Neutrophil (primary cell): ENCODE data around the gene FKBP3.

Experiments used
- H3K27ac ChIP-seq: fragments of 200-600 bp; sonication (generic); 2 replicates; pipeline ENCODE4 v1.5.1; 2016; ENCODE audit warnings: mild to moderate bottlenecking, moderate library complexity
- H3K27me3 ChIP-seq: fragments of 200-600 bp; sonication (generic); 2 replicates; pipeline ENCODE4 v1.6.0; 2016; ENCODE audit warnings: mild to moderate bottlenecking
- H3K36me3 ChIP-seq: fragments of 200-600 bp; sonication (generic); 2 replicates; pipeline ENCODE4 v1.5.1; 2017
- H3K4me1 ChIP-seq, 2 experiments: fragments of 200-600 bp in 1 of 2; sonication (generic) in 1 of 2; 1 replicate in 1 of 2; 2 replicates in 1 of 2; pipeline versions ENCODE4 v1.5.1 to v1.6.1; 2013 to 2016; ENCODE audit warnings: low read depth in 1 of 2, low read length in 1 of 2, mild to moderate bottlenecking in 1 of 2, moderate library complexity in 1 of 2; ENCODE audit not compliant: control insufficient read depth in 1 of 2, insufficient read depth in 1 of 2
- H3K4me3 ChIP-seq, 2 experiments: fragments of 200-600 bp in 1 of 2; sonication (generic) in 1 of 2; 1 replicate in 1 of 2; 2 replicates in 1 of 2; pipeline ENCODE4 v1.5.1; 2013 to 2016; ENCODE audit warnings: low read depth in 1 of 2, low read length in 1 of 2, mild to moderate bottlenecking in 1 of 2, moderate library complexity in 1 of 2
- H3K9me3 ChIP-seq: fragments of 200-600 bp; sonication (generic); 2 replicates; pipeline ENCODE4 v1.5.1; 2016
- TF ChIP-seq, protein P1 (sequence below): fragments of 200-600 bp; sonication (generic); IDR thresholded peaks from 2 replicates; pipeline ENCODE4 v1.5.1; 2016; ENCODE audit warnings: antibody characterized with exemption

The FKBP3 gene

DNA sequence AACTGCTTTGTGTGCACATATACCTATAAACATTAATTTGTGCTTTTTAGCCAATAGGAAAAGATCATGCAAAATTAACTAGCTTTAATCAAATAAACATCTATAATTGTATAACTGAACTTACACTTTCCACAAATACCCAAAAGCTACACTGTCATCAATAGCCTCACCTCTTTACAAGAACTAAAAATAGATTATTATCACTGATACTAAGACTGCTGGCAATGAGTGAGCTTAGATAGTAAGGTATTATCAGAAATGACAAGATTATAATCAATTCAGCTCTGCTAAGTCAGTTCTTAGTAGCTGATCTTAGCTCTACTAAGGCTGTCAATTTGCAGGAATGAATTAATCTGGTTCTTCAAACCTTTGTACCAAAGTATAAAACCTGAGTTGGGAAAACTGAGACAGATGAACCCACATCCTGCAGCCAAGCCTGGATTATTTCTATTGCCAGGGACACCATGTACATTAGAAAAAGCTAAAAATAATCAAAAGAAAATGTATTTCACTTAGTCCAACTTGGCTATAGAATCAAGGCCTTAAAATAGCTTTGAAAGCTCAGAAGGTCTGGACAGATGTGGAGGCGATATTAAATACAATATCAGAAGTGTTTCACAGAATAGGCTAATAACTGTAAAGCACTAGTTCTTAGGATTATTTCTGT lies 5.2 kb downstream of the FKBP3 start:
- TF ChIP-seq, protein P1, sequence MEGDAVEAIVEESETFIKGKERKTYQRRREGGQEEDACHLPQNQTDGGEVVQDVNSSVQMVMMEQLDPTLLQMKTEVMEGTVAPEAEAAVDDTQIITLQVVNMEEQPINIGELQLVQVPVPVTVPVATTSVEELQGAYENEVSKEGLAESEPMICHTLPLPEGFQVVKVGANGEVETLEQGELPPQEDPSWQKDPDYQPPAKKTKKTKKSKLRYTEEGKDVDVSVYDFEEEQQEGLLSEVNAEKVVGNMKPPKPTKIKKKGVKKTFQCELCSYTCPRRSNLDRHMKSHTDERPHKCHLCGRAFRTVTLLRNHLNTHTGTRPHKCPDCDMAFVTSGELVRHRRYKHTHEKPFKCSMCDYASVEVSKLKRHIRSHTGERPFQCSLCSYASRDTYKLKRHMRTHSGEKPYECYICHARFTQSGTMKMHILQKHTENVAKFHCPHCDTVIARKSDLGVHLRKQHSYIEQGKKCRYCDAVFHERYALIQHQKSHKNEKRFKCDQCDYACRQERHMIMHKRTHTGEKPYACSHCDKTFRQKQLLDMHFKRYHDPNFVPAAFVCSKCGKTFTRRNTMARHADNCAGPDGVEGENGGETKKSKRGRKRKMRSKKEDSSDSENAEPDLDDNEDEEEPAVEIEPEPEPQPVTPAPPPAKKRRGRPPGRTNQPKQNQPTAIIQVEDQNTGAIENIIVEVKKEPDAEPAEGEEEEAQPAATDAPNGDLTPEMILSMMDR: no peak
- H3K36me3 ChIP-seq: peaks cover 11% of the 10 kb centered on the region
- no peaks in the 10 kb centered on the region for H3K27me3 ChIP-seq
- peaks cover 8 to 9% of the 10 kb centered on the region in 2 experiments for H3K4me1 ChIP-seq
- H3K27ac ChIP-seq: no peak overlapping the region
- no peaks in the 10 kb centered on the region for H3K9me3 ChIP-seq
- H3K4me3 ChIP-seq: no peak overlapping the region

DNA sequence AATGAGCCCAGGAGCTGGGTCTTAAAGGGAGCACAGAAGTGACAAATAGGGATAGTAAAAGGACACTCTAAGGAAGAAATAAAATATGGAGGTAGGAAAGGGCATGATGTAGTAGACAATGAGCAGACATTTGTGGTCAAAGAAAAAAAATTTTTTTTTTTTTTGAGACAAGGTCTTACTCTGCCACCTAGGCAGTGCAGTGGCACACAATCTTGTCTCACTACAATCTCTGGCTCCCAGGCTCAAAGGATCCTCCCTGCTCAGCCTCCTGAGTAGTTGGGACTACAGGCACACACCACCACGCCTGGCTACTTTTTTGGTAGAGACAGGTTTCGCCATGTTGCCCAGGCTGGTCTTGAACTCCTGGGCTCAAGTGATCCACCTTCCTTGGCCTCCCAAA lies 8.5 kb downstream of the FKBP3 start:
- Histone ChIP-seq H3K9me3 (no peaks in the 10 kb centered on the region), H3K4me1 (no peaks in the 10 kb centered on the region), H3K27ac (no peak overlapping the region), H3K36me3 (peaks cover 23% of the 10 kb centered on the region), H3K4me3 (no peak overlapping the region), H3K27me3 (no peaks in the 10 kb centered on the region)
- TF ChIP-seq, protein P1: no peak

DNA sequence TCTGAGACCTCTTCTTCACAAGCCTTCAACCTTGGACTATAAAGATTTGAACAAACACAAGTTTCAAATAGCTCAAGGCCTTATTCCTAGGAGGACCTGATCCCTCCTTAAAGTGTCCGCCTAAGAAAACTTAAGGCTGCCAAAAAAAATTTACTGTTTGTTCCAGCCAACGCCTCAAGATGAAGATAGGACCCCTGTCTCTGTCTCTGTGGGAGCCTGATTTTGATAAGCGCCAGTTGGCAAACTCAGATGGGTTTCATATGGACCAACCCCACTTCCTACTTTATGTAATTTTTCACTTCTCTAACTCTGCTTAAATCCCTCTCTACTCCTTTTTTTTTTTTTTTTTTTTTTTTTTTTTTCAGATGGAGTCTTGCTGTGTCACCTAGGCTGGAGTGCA lies 11.0 kb downstream of the FKBP3 start:
- H3K4me1 ChIP-seq: no peaks in the 10 kb centered on the region
- no peaks in the 10 kb centered on the region for H3K9me3 ChIP-seq
- no peak overlapping the region for H3K27ac ChIP-seq
- H3K4me3 ChIP-seq: no peak overlapping the region
- H3K27me3 ChIP-seq: no peaks in the 10 kb centered on the region
- TF ChIP-seq, protein P1: no peak
- H3K36me3 ChIP-seq: peaks cover 39% of the 10 kb centered on the region

DNA sequence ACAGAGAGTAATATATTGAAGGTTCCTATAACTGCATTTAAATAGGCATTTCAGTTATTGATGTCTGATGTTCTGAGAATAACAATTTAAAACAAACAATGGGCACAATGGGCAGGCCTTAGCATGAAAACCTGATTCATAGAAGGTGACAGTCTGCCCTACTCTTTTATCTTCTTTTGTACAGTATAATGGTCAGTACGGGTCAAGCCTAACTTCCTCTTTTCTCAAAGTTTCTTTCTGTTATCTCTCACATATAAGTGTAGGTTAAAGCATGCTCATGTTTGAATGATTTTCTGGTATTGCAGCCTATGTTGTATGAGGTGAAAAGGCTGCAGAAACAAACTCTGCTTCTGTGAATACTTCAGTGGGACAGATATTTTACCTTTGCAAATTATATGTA lies 14.2 kb downstream of the FKBP3 start:
- H3K4me1 ChIP-seq: no peaks in the 10 kb centered on the region
- peaks cover 58% of the 10 kb centered on the region for H3K36me3 ChIP-seq
- H3K4me3 ChIP-seq: no peak overlapping the region
- no peak overlapping the region for H3K27ac ChIP-seq
- no peaks in the 10 kb centered on the region for H3K27me3 ChIP-seq
- H3K9me3 ChIP-seq: no peaks in the 10 kb centered on the region
- TF ChIP-seq, protein P1: no peak

DNA sequence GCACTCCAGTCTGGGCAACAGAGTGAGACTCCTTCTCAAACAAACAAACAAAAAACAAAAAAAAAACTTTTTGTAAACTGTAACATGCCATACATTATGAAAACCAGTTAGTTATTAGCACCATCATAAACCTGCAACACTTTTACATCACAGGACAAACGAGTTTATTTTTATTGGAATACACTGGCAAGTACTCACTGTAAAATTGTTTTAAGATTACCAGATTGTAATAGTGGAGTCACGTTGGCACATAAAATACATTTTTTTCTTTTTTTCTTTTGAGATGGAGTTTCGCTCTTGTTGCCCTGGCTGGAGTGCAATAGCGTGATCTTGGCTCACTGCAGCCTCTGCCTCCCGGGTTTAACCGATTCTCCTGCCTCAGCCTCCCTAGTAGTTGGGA lies 15.7 kb downstream of the FKBP3 start:
- TF ChIP-seq, protein P1: no peak
- H3K9me3 ChIP-seq: no peaks in the 10 kb centered on the region
- peaks cover 72% of the 10 kb centered on the region for H3K36me3 ChIP-seq
- H3K27me3 ChIP-seq: no peaks in the 10 kb centered on the region
- H3K27ac ChIP-seq: no peak overlapping the region
- H3K4me1 ChIP-seq: no peaks in the 10 kb centered on the region
- no peak overlapping the region for H3K4me3 ChIP-seq
